Mesendoderm (in vitro differentiated cells): Measurements from ENCODE around the gene GDPD5. TPM values are rescaled to one million over a fixed set of nuclear protein-coding genes. Genes with fewer than 3 reads are reported as not detected.

Source experiments
- DNase-seq: peaks from one replicate; pipeline ENCODE4 v3.0.0; 2013
- H2AK5ac ChIP-seq: 2 replicates; pipeline ENCODE4 v1.6.1; 2013; ENCODE audit warnings: low read length, inconsistent platforms
- H2BK120ac ChIP-seq: 2 replicates; pipeline ENCODE4 v1.6.1; 2013; ENCODE audit warnings: low read depth, mild to moderate bottlenecking, low read length, moderate library complexity, mixed read lengths
- H2BK15ac ChIP-seq: replicated peaks from 2 replicates; pipeline ENCODE4 v1.6.1; 2013; ENCODE audit warnings: low read depth, mild to moderate bottlenecking, moderate library complexity
- H2BK5ac ChIP-seq: 2 replicates; pipeline ENCODE4 v1.6.1; 2013; ENCODE audit warnings: low read length, inconsistent platforms
- H3K18ac ChIP-seq: 2 replicates; pipeline ENCODE4 v1.6.1; 2013; ENCODE audit warnings: mild to moderate bottlenecking, low read length, mixed read lengths
- H3K23ac ChIP-seq: one replicate; pipeline ENCODE4 v1.6.1; 2013; ENCODE audit warnings: low read length
- H3K27ac ChIP-seq: 2 replicates; pipeline ENCODE4 v1.5.1; 2013; ENCODE audit warnings: low read depth, mild to moderate bottlenecking, inconsistent platforms, low read length, moderate library complexity
- H3K27me3 ChIP-seq: 2 replicates; pipeline ENCODE4 v1.6.1; 2013; ENCODE audit warnings: low read length, control low read depth, mild to moderate bottlenecking, inconsistent platforms; ENCODE audit not compliant: insufficient read depth, poor library complexity
- H3K36me3 ChIP-seq: 2 replicates; pipeline ENCODE4 v1.6.1; 2013; ENCODE audit warnings: low read length, inconsistent platforms; ENCODE audit not compliant: control insufficient read depth, insufficient read depth
- H3K4ac ChIP-seq: one replicate; pipeline ENCODE4 v1.6.1; 2013; ENCODE audit warnings: low read depth, mild to moderate bottlenecking, low read length, moderate library complexity
- H3K4me1 ChIP-seq: 2 replicates; pipeline ENCODE4 v1.6.1; 2013; ENCODE audit warnings: low read depth, low read length, inconsistent platforms; ENCODE audit not compliant: control insufficient read depth
- H3K4me2 ChIP-seq: 2 replicates; pipeline ENCODE4 v1.6.1; 2013; ENCODE audit warnings: low read length
- H3K4me3 ChIP-seq: 2 replicates; pipeline ENCODE4 v1.5.1; 2013; ENCODE audit warnings: mild to moderate bottlenecking, low read length
- H3K56ac ChIP-seq: one replicate; pipeline ENCODE4 v1.6.1; 2013; ENCODE audit warnings: low read length
- H3K79me1 ChIP-seq: 2 replicates; pipeline ENCODE4 v1.6.1; 2013; ENCODE audit warnings: low read length, inconsistent platforms
- H3K79me2 ChIP-seq: 2 replicates; pipeline ENCODE4 v1.6.1; 2013; ENCODE audit warnings: mild to moderate bottlenecking, low read length; ENCODE audit not compliant: control insufficient read depth, insufficient read depth
- H3K9ac ChIP-seq: 2 replicates; pipeline ENCODE4 v1.6.1; 2013; ENCODE audit warnings: low read length, inconsistent platforms
- H4K5ac ChIP-seq: one replicate; pipeline ENCODE4 v1.6.1; 2013; ENCODE audit warnings: low read length
- H4K8ac ChIP-seq: one replicate; pipeline ENCODE4 v1.6.1; 2013; ENCODE audit warnings: low read depth, mild to moderate bottlenecking, control low read depth, low read length, moderate library complexity
- WGBS: extraction: QIAGEN DNeasy Blood & Tissue Kit; methylation state at CpG from one replicate; pipeline ENCODE4 v1.1.7; 2013; ENCODE audit warnings: low lambda C conversion rate, missing lambda C conversion rate; ENCODE audit not compliant: insufficient coverage; ENCODE audit errors: extremely low coverage; 5-methylcytosine and 5-hydroxymethylcytosine counted together
- polyA plus RNA-seq, 2 experiments: library from polyadenylated mRNA; stranded (reverse); fragments of 200-250 nt; gene quantifications; one replicate each; pipeline ENCODE4 v1.2.3, GENCODE V29; 2013

Gene GDPD5
- polyA plus RNA-seq (2013, experiment 1 of 2), result 10.9 TPM
- polyA plus RNA-seq (2013, experiment 2 of 2), result 11.4 TPM

GRCh38 chr11:75525433-75526191, at the start of gene GDPD5:
Gene GDPD5 (minus strand): TSS chr11:75525941. CDS start chr11:75477735, 48,206 bp downstream.
- H3K36me3 ChIP-seq, result no peaks in the 10 kb centered on the region
- H3K4me3 ChIP-seq, result peak within 1 kb of the TSS; percentile 68
- peak within 1 kb of the TSS; percentile 12 for H3K27ac ChIP-seq
- WGBS, result no CpG with 5 or more reads among the region's 99 CpGs
- H3K79me2 ChIP-seq, result no peaks in the 10 kb centered on the region
- no peak within 1 kb of the TSS for H2AK5ac ChIP-seq
- peak; percentile 87 for DNase-seq
- H2BK15ac ChIP-seq, result no peak within 1 kb of the TSS
- H3K9ac ChIP-seq, result peak within 1 kb of the TSS; percentile 86
- no peak within 1 kb of the TSS for H2BK120ac ChIP-seq
- H3K4me1 ChIP-seq, result no peaks in the 10 kb centered on the region
- no peak within 1 kb of the TSS for H3K23ac ChIP-seq
- H3K56ac ChIP-seq, result peak within 1 kb of the TSS; percentile 98
- H3K4me2 ChIP-seq, result peak within 1 kb of the TSS; percentile 95
- no peaks in the 10 kb centered on the region for H3K79me1 ChIP-seq
- H4K8ac ChIP-seq, result peak within 1 kb of the TSS; percentile 16
- no peak within 1 kb of the TSS for H2BK5ac ChIP-seq
- peaks cover 3% of the 10 kb centered on the region for H3K27me3 ChIP-seq
- H3K18ac ChIP-seq, result peak within 1 kb of the TSS; percentile 20
- no peak within 1 kb of the TSS for H4K5ac ChIP-seq
- no peak within 1 kb of the TSS for H3K4ac ChIP-seq

- H3K23ac ChIP-seq, result no peak overlapping the region
- peaks cover 34% of the 10 kb centered on the region for H3K36me3 ChIP-seq
- H3K18ac ChIP-seq, result no peak overlapping the region
- no peak overlapping the region for H3K4me3 ChIP-seq
- H3K27ac ChIP-seq, result no peak overlapping the region
- H2BK5ac ChIP-seq, result no peak overlapping the region
- no peak overlapping the region for H2AK5ac ChIP-seq
- H3K4me2 ChIP-seq, result no peak overlapping the region
- no peak overlapping the region for H4K8ac ChIP-seq
- no peak overlapping the region for H4K5ac ChIP-seq
- no peaks in the 10 kb centered on the region for H3K4me1 ChIP-seq
- WGBS, result no CpG with 5 or more reads among the region's 12 CpGs
- H3K79me2 ChIP-seq, result no peaks in the 10 kb centered on the region
- H3K4ac ChIP-seq, result no peak overlapping the region
- peaks cover 8% of the 10 kb centered on the region for H3K79me1 ChIP-seq
- H3K27me3 ChIP-seq, result no peaks in the 10 kb centered on the region
- no peak overlapping the region for H3K9ac ChIP-seq
- H2BK15ac ChIP-seq, result no peak overlapping the region
- DNase-seq, result peak; percentile 47
- no peak overlapping the region for H3K56ac ChIP-seq
- H2BK120ac ChIP-seq, result no peak overlapping the region
Observed at GRCh38 chr11:75574698-75575602, 49.2 kb upstream of the GDPD5 start.

- H2BK120ac ChIP-seq, result no peak overlapping the region
- H3K27ac ChIP-seq, result no peak overlapping the region
- H3K23ac ChIP-seq, result no peak overlapping the region
- H3K4me1 ChIP-seq, result no peaks in the 10 kb centered on the region
- H3K4me3 ChIP-seq, result no peak overlapping the region
- no peak overlapping the region for H2BK5ac ChIP-seq
- peaks cover 48% of the 10 kb centered on the region for H3K36me3 ChIP-seq
- no CpG with 5 or more reads among the region's 8 CpGs for WGBS
- H3K79me2 ChIP-seq, result peaks cover 6% of the 10 kb centered on the region
- no peak overlapping the region for H3K9ac ChIP-seq
- H3K4ac ChIP-seq, result no peak overlapping the region
- no peak for DNase-seq
- no peak overlapping the region for H4K5ac ChIP-seq
- H2BK15ac ChIP-seq, result no peak overlapping the region
- no peak overlapping the region for H4K8ac ChIP-seq
- no peak overlapping the region for H3K56ac ChIP-seq
- H3K18ac ChIP-seq, result no peak overlapping the region
- no peaks in the 10 kb centered on the region for H3K27me3 ChIP-seq
- no peak overlapping the region for H2AK5ac ChIP-seq
- peaks cover 21% of the 10 kb centered on the region for H3K79me1 ChIP-seq
- no peak overlapping the region for H3K4me2 ChIP-seq
Observed at GRCh38 chr11:75572744-75573143, 47.0 kb upstream of the GDPD5 start.

GRCh38 chr11:75571625-75572024, 45.9 kb upstream of the GDPD5 start:
- H3K4ac ChIP-seq, result no peak overlapping the region
- H3K4me2 ChIP-seq, result no peak overlapping the region
- peaks cover 26% of the 10 kb centered on the region for H3K79me1 ChIP-seq
- H3K27ac ChIP-seq, result no peak overlapping the region
- peaks cover 15% of the 10 kb centered on the region for H3K79me2 ChIP-seq
- no peak overlapping the region for H2BK15ac ChIP-seq
- no peak for DNase-seq
- no CpG with 5 or more reads among the region's 14 CpGs for WGBS
- H3K9ac ChIP-seq, result no peak overlapping the region
- no peak overlapping the region for H4K8ac ChIP-seq
- H2BK5ac ChIP-seq, result no peak overlapping the region
- no peak overlapping the region for H4K5ac ChIP-seq
- H3K23ac ChIP-seq, result no peak overlapping the region
- H2AK5ac ChIP-seq, result no peak overlapping the region
- H3K56ac ChIP-seq, result no peak overlapping the region
- H3K27me3 ChIP-seq, result no peaks in the 10 kb centered on the region
- no peak overlapping the region for H2BK120ac ChIP-seq
- H3K36me3 ChIP-seq, result peaks cover 55% of the 10 kb centered on the region
- H3K4me3 ChIP-seq, result no peak overlapping the region
- H3K18ac ChIP-seq, result no peak overlapping the region
- H3K4me1 ChIP-seq, result no peaks in the 10 kb centered on the region

GRCh38 chr11:75570559-75571139, 44.9 kb upstream of the GDPD5 start:
- no peak overlapping the region for H3K4me3 ChIP-seq
- no peak overlapping the region for H3K23ac ChIP-seq
- no peak overlapping the region for H3K56ac ChIP-seq
- peaks cover 33% of the 10 kb centered on the region for H3K79me1 ChIP-seq
- H4K5ac ChIP-seq, result no peak overlapping the region
- H2BK120ac ChIP-seq, result no peak overlapping the region
- no peak overlapping the region for H3K9ac ChIP-seq
- H3K79me2 ChIP-seq, result peaks cover 25% of the 10 kb centered on the region
- no CpG with 5 or more reads among the region's 9 CpGs for WGBS
- H4K8ac ChIP-seq, result no peak overlapping the region
- H2BK15ac ChIP-seq, result no peak overlapping the region
- no peak overlapping the region for H2AK5ac ChIP-seq
- no peak overlapping the region for H2BK5ac ChIP-seq
- H3K36me3 ChIP-seq, result peaks cover 59% of the 10 kb centered on the region
- no peaks in the 10 kb centered on the region for H3K4me1 ChIP-seq
- no peak overlapping the region for H3K27ac ChIP-seq
- H3K27me3 ChIP-seq, result no peaks in the 10 kb centered on the region
- no peak overlapping the region for H3K18ac ChIP-seq
- H3K4me2 ChIP-seq, result no peak overlapping the region
- DNase-seq, result no peak
- no peak overlapping the region for H3K4ac ChIP-seq
